Measurements from ENCODE around the gene LPP.

GRCh38 chr3:188220988-188221818 lies 67.2 kb downstream of the LPP start:
- no peak for TF ChIP-seq CTCF (IDR thresholded peaks at IDR 0.05)
- no peak for TF ChIP-seq POLR2A (IDR thresholded peaks at IDR 0.05)
- peak; percentile 96 to 97 for TF ChIP-seq EP300 (IDR thresholded peaks at IDR 0.05)

All from tibial nerve (tissue), 4 donors.